SK-N-SH (cell line): ENCODE results near the gene SLC6A2. TPM values are rescaled to one million over a fixed set of nuclear protein-coding genes. Genes with fewer than 3 reads are reported as not detected.

Experiments
- CTCF ChIA-PET: fragments of 300-600, 350-600 bp; formaldehyde crosslinking; extraction: SDS; loops from one replicate; lab custom pipeline; 2021; lab: Yijun Ruan, JAX
- POLR2A ChIA-PET: fragments of 350-600 bp; sonication (Branson Sonifier 250); formaldehyde crosslinking; extraction: SDS; loops from one replicate; lab custom pipeline; 2020; ENCODE audit warnings: antibody characterized with exemption, inconsistent platforms; lab: Yijun Ruan, JAX
- DNase-seq: peaks from one replicate; pipeline ENCODE4 v3.0.0; 2012
- H2AFZ ChIP-seq: fragments of 200-600 bp; sonication (generic); 2 replicates; pipeline ENCODE4 v1.8.1; 2016; ENCODE audit warnings: antibody characterized with exemption, mild to moderate bottlenecking, low read depth
- H3F3A ChIP-seq: fragments of 200-600 bp; sonication (generic); replicated peaks from 2 replicates; pipeline ENCODE3; 2016; ENCODE audit warnings: antibody characterized with exemption, mild to moderate bottlenecking; ENCODE audit not compliant: insufficient read depth
- H3K27ac ChIP-seq, 2 experiments: fragments of 200-500 bp in 1 of 2; fragments of 200-600 bp in 1 of 2; sonication (Bioruptor generic) in 1 of 2; sonication (generic), shearing (Covaris generic) in 1 of 2; 2 replicates each; pipeline versions ENCODE4 v1.5.1 to v1.6.1; 2014 to 2016; ENCODE audit warnings: low read depth in 2 of 2, inconsistent platforms in 1 of 2, low read length in 1 of 2, mild to moderate bottlenecking in 1 of 2, mixed read lengths in 1 of 2
- H3K27me3 ChIP-seq: fragments of 200-600 bp; sonication (generic), shearing (Covaris generic); 2 replicates; pipeline ENCODE4 v1.6.1; 2016; ENCODE audit warnings: mixed run types; ENCODE audit not compliant: insufficient read depth
- H3K36me3 ChIP-seq, 2 experiments: fragments of 200-500 bp in 1 of 2; fragments of 200-600 bp in 1 of 2; sonication (Bioruptor generic) in 1 of 2; sonication (generic) in 1 of 2; replicated peaks in 1 of 2; 2 replicates each; pipeline versions ENCODE3 to v1.5.1; 2014 to 2016; ENCODE audit warnings: low read length in 1 of 2, mild to moderate bottlenecking in 1 of 2; ENCODE audit not compliant: insufficient read depth in 2 of 2, control insufficient read depth in 1 of 2
- H3K4me1 ChIP-seq, 2 experiments: fragments of 200-500 bp in 1 of 2; fragments of 200-600 bp in 1 of 2; sonication (Bioruptor generic) in 1 of 2; sonication (generic), shearing (Covaris generic) in 1 of 2; 2 replicates each; pipeline versions ENCODE4 v1.5.1 to v1.6.1; 2014 to 2016; ENCODE audit warnings: low read depth in 1 of 2, low read length in 1 of 2, mixed run types in 1 of 2; ENCODE audit not compliant: insufficient read depth in 2 of 2, control insufficient read depth in 1 of 2
- H3K4me2 ChIP-seq: fragments of 200-600 bp; sonication (generic), shearing (Covaris generic); 2 replicates; pipeline ENCODE4 v1.6.1; 2017; ENCODE audit warnings: mixed run types
- H3K4me3 ChIP-seq, 2 experiments: fragments of 200-500 bp in 1 of 2; fragments of 200-600 bp in 1 of 2; sonication (Bioruptor generic) in 1 of 2; sonication (generic), shearing (Covaris generic) in 1 of 2; 2 replicates each; pipeline versions ENCODE4 v1.5.1 to v1.8.1; 2014 to 2016; ENCODE audit warnings: low read depth in 2 of 2, inconsistent platforms in 1 of 2, low read length in 1 of 2, mild to moderate bottlenecking in 1 of 2, mixed read lengths in 1 of 2, moderate library complexity in 1 of 2
- H3K79me2 ChIP-seq: fragments of 200-600 bp; sonication (generic); 2 replicates; pipeline ENCODE4 v1.8.1; 2017; ENCODE audit warnings: mild to moderate bottlenecking; ENCODE audit not compliant: insufficient read depth
- H3K9ac ChIP-seq: fragments of 200-600 bp; sonication (generic); 2 replicates; pipeline ENCODE4 v1.6.1; 2017; ENCODE audit warnings: mixed run types
- H3K9me2 ChIP-seq: fragments of 200-600 bp; sonication (generic); 2 replicates; pipeline ENCODE4 v1.6.1; 2017; ENCODE audit warnings: mixed run types
- H3K9me3 ChIP-seq: fragments of 200-600 bp; sonication (generic); 2 replicates; pipeline ENCODE4 v1.6.1; 2017; ENCODE audit warnings: mixed run types, mild to moderate bottlenecking, moderate library complexity
- H4K20me1 ChIP-seq: fragments of 200-600 bp; sonication (generic); 2 replicates; pipeline ENCODE4 v1.6.1; 2017; ENCODE audit warnings: mild to moderate bottlenecking, mixed run types; ENCODE audit not compliant: insufficient read depth
- EP300 ChIP-seq, 2 experiments: IDR thresholded peaks; 2 replicates each; pipeline versions ENCODE4 v1.4.0 to v1.6.1; 2012; ENCODE audit warnings: borderline replicate concordance in 1 of 2, low read depth in 1 of 2, low read length in 1 of 2
- FOXJ3 ChIP-seq: sonication (generic); formaldehyde crosslinking; IDR thresholded peaks from 2 replicates; pipeline ENCODE4 v1.5.1; 2020; ENCODE audit warnings: mild to moderate bottlenecking, missing genetic modification reagents
- FOXM1 ChIP-seq: IDR thresholded peaks from 2 replicates; pipeline ENCODE4 v1.4.0; 2012; ENCODE audit warnings: low read depth, mild to moderate bottlenecking
- JUND ChIP-seq: IDR thresholded peaks from 2 replicates; pipeline ENCODE4 v1.4.0; 2012
- MEF2A ChIP-seq: IDR thresholded peaks from 2 replicates; pipeline ENCODE4 v1.4.0; 2012; ENCODE audit warnings: low read depth, borderline replicate concordance
- MXI1 ChIP-seq: IDR thresholded peaks from 2 replicates; pipeline ENCODE4 v1.6.1; 2012; ENCODE audit warnings: mild to moderate bottlenecking, low read depth, low read length, improper control_type of control experiment
- NFIC ChIP-seq: IDR thresholded peaks from 2 replicates; pipeline ENCODE4 v1.4.0; 2012; ENCODE audit warnings: borderline replicate concordance
- NRF1 ChIP-seq: IDR thresholded peaks from 2 replicates; pipeline ENCODE4 v1.6.1; 2012; ENCODE audit warnings: low read depth, mild to moderate bottlenecking, low read length
- RXRA ChIP-seq: IDR thresholded peaks from 2 replicates; pipeline ENCODE4 v1.4.0; 2012; ENCODE audit warnings: low read depth, mild to moderate bottlenecking, borderline replicate concordance
- SMC3 ChIP-seq: IDR thresholded peaks from 2 replicates; pipeline ENCODE4 v1.6.1; 2012; ENCODE audit warnings: low read depth, low read length, improper control_type of control experiment
- TAF1 ChIP-seq: IDR thresholded peaks from 2 replicates; pipeline ENCODE4 v1.6.1; 2012; ENCODE audit warnings: low read depth, mild to moderate bottlenecking, low read length, moderate library complexity, borderline replicate concordance
- TEAD4 ChIP-seq: IDR thresholded peaks from 2 replicates; pipeline ENCODE4 v1.4.0; 2012; ENCODE audit warnings: mild to moderate bottlenecking, borderline replicate concordance; ENCODE audit not compliant: insufficient read depth
- WGBS: methylation state at CpG from one replicate; pipeline ENCODE4 v1.1.6; 2017; ENCODE audit warnings: low lambda C conversion rate; 5-methylcytosine and 5-hydroxymethylcytosine counted together
- polyA plus RNA-seq, 3 experiments: library from polyadenylated mRNA; depleted of rRNA; stranded (reverse); fragments of >200 nt; gene quantifications; 2 replicates each; pipeline ENCODE4 v1.2.3, GENCODE V29; 2012
- TF ChIP-seq, protein P1 (sequence below): IDR thresholded peaks from 2 replicates; pipeline ENCODE4 v1.4.0; 2012; ENCODE audit warnings: low read depth
- TF ChIP-seq, protein P2 (sequence below): fragments of 150-350 bp; IDR thresholded peaks from 2 replicates; pipeline ENCODE4 v1.6.1; 2016; ENCODE audit warnings: mild to moderate bottlenecking, low read depth, low read length
- TF ChIP-seq, protein P3 (sequence below): fragments of 200-600 bp; sonication (generic); IDR thresholded peaks from 2 replicates; pipeline ENCODE4 v1.6.1; 2017; ENCODE audit warnings: antibody characterized with exemption, mild to moderate bottlenecking, moderate library complexity
- TF ChIP-seq, protein P4 (sequence below): IDR thresholded peaks from 2 replicates; pipeline ENCODE4 v1.4.0; 2012; ENCODE audit warnings: low read depth, borderline replicate concordance

Gene SLC6A2
- polyA plus RNA-seq, 1 of the 3 experiments (the other 2 are of a cell fraction) = 3.3 TPM

DNA sequence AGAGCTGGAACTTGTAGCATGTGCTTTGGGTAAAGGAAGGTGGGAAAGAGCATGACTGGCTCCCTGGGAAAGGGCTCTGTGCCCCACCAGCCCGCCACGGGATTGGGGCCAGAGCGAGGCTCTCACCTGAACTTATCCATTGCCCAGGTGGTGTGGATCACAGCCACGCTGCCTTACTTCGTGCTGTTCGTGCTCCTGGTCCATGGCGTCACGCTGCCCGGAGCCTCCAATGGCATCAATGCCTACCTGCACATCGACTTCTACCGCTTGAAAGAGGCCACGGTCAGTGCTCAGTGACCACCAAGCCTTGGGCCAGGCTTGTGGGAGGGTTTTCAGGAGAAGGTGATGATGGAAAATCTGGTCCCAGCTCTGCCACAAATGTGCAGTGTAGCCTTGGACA is 36.0 kb downstream of the SLC6A2 start:
- Histone ChIP-seq H3K4me2 (no peak overlapping the region), H3K27ac (no peak overlapping the region; a peak in 1 of 4 replicates), H3K9me2 (no peaks in the 10 kb centered on the region), H2AFZ (no peak overlapping the region), H3K9me3 (no peaks in the 10 kb centered on the region), H3K36me3 (peaks cover 0 to 18% of the 10 kb centered on the region in 2 experiments), H3F3A (no peaks in the 10 kb centered on the region), H3K4me1 (peaks cover 0 to 10% of the 10 kb centered on the region in 2 experiments; a peak in 1 of 4 replicates), H3K4me3 (no peak overlapping the region), H3K79me2 (no peaks in the 10 kb centered on the region), H3K9ac (no peak overlapping the region), H4K20me1 (no peaks in the 10 kb centered on the region), H3K27me3 (no peaks in the 10 kb centered on the region)
- CTCF ChIA-PET = interaction anchor here (0.8 to 4.2 kb wide), 3 partner anchors 8 to 227 kb away, joined by 3 to 21 read pairs (median 3); no protein-coding TSS in a partner anchor
- DNase-seq = no peak
- TF ChIP-seq SMC3 (no peak), JUND (no peak)
- POLR2A ChIA-PET = no interaction called here
- 72% methylated on average over 9 of the region's 12 CpGs for WGBS

DNA sequence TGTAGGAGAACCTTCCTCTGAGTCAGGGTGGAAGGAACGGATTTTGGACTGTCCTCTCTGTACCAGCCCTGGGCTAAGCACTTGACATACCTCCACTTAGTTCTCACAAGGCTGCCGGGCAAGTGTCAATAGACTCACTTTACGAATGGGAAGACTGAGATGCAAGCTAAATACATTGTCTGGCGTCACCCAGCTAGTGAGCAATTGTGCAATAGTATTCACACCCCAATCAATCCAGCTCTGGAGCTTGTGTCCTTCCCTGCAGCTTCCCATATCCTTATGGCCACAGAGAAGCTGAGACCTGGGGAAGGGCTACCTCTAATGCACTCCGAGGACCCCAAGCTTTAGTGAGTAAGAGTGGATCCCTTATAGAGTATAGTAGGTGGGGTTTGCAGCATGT is 39.8 kb downstream of the SLC6A2 start:
- 0% methylated on average over 1 of the region's 5 CpGs for WGBS
- Histone ChIP-seq H3K4me1 (peaks cover 0 to 29% of the 10 kb centered on the region in 2 experiments; a peak in 2 of 4 replicates), H2AFZ (no peak overlapping the region), H3K4me3 (no peak overlapping the region), H3K9ac (no peak overlapping the region), H3K9me3 (no peaks in the 10 kb centered on the region), H3K27me3 (no peaks in the 10 kb centered on the region), H3F3A (no peaks in the 10 kb centered on the region), H3K4me2 (no peak overlapping the region), H3K79me2 (no peaks in the 10 kb centered on the region), H3K27ac (0 out of 4 replicates have a peak overlapping the region, but pooled peaks of 1 of the 2 experiments have one; percentile 28), H4K20me1 (no peaks in the 10 kb centered on the region), H3K9me2 (no peaks in the 10 kb centered on the region), H3K36me3 (peaks cover 0 to 18% of the 10 kb centered on the region in 2 experiments)
- no peak for DNase-seq
- ChIA-PET CTCF (interaction anchor here (3.2 to 5.8 kb wide), 3 partner anchors 8 to 231 kb away, joined by 12 to 35 read pairs (median 21); no protein-coding TSS in a partner anchor), POLR2A (interaction anchor here (1.0 kb wide), 1 partner anchor 34 kb away, joined by 3 read pairs; no protein-coding TSS in a partner anchor)
- TF ChIP-seq EP300 (IDR thresholded peaks at IDR 0.05; ENCODE audit: borderline replicate concordance in 1 of 2, low read depth in 1 of 2, low read length in 1 of 2) (no peak), RXRA (no peak), NRF1 (no peak), NFIC (no peak), TAF1 (no peak), FOXM1 (no peak), JUND (no peak)

DNA sequence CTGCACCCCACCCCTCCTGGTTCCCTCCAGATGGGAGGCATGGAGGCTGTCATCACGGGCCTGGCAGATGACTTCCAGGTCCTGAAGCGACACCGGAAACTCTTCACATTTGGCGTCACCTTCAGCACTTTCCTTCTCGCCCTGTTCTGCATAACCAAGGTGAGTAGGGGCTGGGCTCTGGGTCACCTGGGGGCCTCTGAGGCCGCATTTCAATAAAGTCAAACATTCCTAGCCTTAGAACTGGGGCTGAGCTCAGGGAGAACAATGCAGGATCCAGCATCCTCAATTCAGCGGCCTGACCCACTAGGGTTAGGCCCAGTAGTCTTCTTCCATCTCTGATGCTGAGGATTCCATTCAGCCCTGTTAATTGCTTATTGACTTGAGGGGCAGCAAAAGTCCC is 42.1 kb downstream of the SLC6A2 start:
- peaks cover 0 to 47% of the 10 kb centered on the region in 2 experiments; a peak in 2 of 4 replicates for H3K4me1 ChIP-seq
- no peak overlapping the region for H3K4me2 ChIP-seq
- DNase-seq = no peak
- H3K36me3 ChIP-seq = peaks cover 0 to 22% of the 10 kb centered on the region in 2 experiments
- POLR2A ChIA-PET = interaction anchor here (0.8 kb wide), 1 partner anchor 206 kb away, joined by 4 read pairs; no protein-coding TSS in a partner anchor
- H3K79me2 ChIP-seq = no peaks in the 10 kb centered on the region
- H3F3A ChIP-seq = no peaks in the 10 kb centered on the region
- H4K20me1 ChIP-seq = no peaks in the 10 kb centered on the region
- 69% methylated on average over 7 of the region's 7 CpGs for WGBS
- no peak overlapping the region for H3K9ac ChIP-seq
- H3K27ac ChIP-seq = no peak overlapping the region; a peak in 1 of 4 replicates
- CTCF ChIA-PET = interaction anchor here (0.6 to 5.8 kb wide), 3 partner anchors 8 to 233 kb away, joined by 3 to 35 read pairs (median 3); no protein-coding TSS in a partner anchor
- H3K27me3 ChIP-seq = no peaks in the 10 kb centered on the region
- no peak overlapping the region for H3K4me3 ChIP-seq
- H3K9me3 ChIP-seq = no peaks in the 10 kb centered on the region
- no peak overlapping the region for H2AFZ ChIP-seq
- H3K9me2 ChIP-seq = no peaks in the 10 kb centered on the region
- no peak for TF ChIP-seq NRF1
- TF ChIP-seq, protein P1, sequence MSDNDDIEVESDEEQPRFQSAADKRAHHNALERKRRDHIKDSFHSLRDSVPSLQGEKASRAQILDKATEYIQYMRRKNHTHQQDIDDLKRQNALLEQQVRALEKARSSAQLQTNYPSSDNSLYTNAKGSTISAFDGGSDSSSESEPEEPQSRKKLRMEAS = no peak
- TF ChIP-seq, protein P2, sequence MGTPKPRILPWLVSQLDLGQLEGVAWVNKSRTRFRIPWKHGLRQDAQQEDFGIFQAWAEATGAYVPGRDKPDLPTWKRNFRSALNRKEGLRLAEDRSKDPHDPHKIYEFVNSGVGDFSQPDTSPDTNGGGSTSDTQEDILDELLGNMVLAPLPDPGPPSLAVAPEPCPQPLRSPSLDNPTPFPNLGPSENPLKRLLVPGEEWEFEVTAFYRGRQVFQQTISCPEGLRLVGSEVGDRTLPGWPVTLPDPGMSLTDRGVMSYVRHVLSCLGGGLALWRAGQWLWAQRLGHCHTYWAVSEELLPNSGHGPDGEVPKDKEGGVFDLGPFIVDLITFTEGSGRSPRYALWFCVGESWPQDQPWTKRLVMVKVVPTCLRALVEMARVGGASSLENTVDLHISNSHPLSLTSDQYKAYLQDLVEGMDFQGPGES = no peak
- TF ChIP-seq TAF1 = no peak
- TF ChIP-seq, protein P3, sequence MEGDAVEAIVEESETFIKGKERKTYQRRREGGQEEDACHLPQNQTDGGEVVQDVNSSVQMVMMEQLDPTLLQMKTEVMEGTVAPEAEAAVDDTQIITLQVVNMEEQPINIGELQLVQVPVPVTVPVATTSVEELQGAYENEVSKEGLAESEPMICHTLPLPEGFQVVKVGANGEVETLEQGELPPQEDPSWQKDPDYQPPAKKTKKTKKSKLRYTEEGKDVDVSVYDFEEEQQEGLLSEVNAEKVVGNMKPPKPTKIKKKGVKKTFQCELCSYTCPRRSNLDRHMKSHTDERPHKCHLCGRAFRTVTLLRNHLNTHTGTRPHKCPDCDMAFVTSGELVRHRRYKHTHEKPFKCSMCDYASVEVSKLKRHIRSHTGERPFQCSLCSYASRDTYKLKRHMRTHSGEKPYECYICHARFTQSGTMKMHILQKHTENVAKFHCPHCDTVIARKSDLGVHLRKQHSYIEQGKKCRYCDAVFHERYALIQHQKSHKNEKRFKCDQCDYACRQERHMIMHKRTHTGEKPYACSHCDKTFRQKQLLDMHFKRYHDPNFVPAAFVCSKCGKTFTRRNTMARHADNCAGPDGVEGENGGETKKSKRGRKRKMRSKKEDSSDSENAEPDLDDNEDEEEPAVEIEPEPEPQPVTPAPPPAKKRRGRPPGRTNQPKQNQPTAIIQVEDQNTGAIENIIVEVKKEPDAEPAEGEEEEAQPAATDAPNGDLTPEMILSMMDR = no peak
- no peak for TF ChIP-seq EP300 (IDR thresholded peaks at IDR 0.05; ENCODE audit: borderline replicate concordance in 1 of 2, low read depth in 1 of 2, low read length in 1 of 2)
- TF ChIP-seq TEAD4 = no peak
- no peak for TF ChIP-seq FOXJ3
- no peak for TF ChIP-seq MEF2A
- no peak for TF ChIP-seq SMC3
- TF ChIP-seq MXI1 = no peak
- TF ChIP-seq, protein P4, sequence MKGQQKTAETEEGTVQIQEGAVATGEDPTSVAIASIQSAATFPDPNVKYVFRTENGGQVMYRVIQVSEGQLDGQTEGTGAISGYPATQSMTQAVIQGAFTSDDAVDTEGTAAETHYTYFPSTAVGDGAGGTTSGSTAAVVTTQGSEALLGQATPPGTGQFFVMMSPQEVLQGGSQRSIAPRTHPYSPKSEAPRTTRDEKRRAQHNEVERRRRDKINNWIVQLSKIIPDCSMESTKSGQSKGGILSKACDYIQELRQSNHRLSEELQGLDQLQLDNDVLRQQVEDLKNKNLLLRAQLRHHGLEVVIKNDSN = no peak
